ENCODE measurements around the gene VIL1.

Gene VIL1

DNA sequence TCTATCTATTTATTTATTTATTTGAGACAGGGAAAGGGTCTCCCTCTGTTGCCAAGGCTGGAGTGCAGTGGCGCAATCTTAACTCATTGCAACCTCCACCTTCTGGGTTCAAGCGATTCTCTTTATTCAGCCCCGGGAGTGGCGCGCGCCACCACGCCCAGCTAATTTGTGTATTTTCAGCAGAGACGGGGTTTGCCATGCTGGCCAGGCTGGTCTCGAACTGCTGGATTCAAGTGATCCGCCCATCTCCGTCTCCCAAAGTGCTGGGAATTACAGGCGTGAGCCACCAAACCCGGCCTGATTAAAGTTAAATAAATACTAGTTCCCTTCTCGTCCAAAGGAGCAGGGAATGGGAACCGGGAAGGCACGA, 23.5 kb upstream of the VIL1 start:
- no peak for DNase-seq

DNA sequence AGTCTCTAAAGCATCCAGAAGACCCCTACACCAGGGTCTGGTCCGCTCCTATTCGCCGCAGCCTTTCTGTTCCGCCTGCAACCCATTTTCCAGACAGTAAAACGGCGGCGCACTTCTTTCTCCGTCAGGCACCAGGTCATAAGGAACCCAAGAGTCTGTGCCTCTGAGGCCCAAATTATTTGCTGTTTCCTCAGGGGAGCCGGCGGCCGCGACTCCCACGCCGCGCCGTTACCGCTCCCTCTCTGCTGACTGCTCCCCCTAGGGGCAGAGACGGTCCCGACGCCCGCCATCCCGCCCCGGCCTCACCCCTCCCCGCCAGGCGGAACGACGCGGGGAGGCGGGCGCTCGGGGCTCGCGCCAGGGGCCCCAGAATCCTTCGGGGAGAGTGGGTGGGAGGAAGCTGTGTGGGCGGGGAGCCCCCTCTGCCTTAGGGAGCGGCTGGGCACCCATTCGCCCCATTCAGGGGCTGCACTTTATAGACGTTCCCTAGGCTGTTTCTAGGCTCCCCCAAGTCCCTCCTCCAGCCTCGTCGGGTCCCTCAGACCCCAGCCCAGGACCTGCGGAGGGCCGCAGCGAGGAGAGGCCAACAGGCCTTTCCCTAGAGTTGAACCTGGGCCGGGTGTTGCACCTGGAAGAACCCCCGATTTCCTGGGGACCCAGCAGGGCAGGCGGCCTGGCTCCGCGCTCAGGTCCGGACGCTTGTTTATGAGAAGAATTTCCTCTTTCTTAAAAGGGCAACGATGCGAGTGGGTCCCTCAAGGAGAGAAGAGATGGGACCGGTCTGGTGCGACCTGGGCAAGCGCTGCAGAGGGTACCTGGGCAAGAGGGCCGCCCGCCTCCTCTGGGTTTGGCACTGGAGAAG, 22.9 kb upstream of the VIL1 start:
- DNase-seq: peak; percentile 98

DNA sequence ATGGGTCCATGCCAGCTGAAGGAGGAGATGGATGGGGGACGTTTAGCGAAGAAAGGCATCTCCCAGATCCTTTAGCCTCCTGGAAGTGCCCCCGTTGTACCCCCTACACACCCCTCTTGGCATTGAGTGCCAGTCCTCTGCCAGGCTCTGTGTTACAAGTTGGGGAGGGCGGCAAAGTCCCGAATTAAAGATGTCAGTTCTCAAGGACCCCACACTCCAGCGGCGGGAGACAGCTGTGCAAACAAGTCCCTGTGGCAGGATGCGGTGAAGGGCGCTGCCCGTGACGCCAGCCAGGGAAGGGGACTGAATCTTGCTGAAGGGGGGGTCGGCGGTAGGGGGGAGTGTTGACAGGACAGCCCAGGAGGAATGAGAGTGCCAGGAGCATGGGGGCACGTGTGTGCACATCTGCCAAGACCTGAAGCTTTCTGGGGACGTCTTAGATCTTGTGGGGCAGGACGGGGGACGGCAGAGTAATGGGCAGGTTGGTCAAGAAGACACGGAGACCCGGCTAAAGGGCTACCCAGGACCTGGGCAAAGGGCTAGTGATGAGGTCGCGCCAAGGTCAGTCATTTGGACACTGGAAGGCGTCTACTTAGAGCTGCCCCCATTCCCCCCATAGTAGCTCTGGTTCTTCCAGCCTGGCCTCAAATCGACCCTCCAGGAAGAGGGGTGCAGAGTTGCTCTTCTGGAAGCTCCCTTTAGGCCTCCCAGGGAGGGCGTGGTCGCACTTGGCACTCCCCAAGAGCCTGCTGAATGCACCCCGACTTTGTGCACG, 22.0 kb upstream of the VIL1 start:
- DNase-seq: peak; percentile 79

DNA sequence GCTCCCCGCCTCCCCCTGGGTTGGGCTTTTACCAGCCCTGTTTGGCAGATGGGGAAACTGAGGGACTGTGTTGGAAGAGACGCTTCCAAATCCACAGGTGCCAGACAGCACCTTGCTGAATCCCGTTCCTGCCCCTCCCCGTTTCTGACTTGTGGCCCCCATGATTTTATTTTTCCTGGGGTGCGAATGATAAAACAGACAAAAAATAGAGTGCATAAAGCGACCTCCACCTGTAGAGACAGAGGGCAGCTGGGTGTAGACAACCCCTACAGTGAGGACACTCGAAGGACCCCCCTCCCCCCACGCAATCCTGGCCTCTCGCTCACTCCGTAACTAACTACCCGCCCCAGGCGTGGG, 21.5 kb upstream of the VIL1 start:
- no peak for DNase-seq

DNA sequence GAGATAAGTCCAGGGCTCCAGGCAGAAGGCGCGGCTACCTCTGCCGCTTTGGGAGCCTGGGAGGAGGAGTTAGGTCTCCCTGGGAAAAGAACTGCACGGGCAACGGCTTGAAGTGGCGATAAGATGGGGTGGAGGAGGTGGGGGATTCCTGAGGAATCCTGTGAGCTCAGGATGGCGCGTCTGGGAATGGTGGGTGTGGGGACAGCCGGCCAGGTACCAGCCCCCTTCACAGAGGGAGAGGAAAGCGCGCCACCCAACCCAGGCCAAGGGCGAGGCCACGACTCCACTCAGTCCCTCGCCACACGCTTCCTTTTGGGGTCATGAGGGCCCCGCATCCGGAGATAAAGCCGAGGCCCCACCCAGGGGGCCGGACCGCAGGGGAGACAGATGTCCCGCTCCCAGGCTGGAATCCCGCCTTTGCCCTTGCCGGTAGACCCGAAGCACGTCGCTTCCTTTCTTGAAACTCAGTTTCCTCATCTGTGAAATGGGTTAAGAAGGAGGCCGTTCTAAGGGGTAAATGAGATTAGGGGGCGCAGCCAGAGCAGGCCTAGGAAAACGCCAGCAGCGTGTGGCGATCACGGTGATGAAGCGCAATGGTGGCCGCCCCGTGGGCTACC, 21.0 kb upstream of the VIL1 start:
- DNase-seq: peak; percentile 87

DNA sequence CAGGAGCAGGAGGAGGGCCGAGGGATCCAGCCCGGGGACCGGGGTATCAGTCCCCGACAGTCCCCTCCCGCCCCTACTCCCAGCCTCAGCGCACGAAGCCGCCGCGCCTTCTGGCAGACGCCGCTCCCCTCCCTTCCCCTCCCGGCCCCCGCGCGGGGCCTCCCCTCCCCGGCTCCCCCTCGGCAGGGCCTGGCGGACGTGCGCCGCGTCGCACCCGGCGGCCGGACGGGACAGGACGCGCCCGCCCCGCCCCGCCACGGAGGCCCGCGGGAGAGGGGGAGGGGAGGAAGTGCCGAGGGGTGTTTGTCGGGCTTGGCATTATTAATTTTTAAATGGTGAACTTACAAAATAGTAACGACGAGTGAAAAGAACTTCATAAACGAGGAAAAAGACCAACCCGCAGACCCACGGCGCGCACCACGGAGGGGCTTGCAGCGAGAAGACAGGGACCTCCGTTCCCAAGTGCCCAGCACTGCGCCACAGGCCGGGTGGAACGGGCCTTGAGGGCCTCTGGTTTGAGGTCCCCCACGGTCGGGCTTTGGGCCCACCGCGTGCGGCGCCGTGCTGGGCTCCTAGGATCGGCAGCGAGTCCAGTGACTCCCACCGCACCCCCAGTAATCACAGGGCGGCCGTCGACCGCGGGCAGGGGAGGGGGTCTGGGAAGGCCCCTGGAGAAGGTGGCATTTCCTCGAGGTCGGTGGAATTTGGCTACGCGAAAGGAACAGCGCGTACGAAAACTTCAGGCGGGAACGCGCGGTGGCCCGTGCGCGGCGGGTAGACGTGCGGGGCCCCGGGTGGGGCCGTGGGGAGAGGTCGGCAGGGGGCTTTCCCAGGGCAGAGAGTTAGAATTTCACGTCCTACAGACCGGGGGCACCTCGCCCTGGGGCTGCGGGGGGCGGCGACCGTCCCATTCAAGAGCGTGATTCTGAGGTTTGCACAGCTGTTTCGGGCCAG, 20.2 kb upstream of the VIL1 start:
- peak; percentile 86 for DNase-seq

DNA sequence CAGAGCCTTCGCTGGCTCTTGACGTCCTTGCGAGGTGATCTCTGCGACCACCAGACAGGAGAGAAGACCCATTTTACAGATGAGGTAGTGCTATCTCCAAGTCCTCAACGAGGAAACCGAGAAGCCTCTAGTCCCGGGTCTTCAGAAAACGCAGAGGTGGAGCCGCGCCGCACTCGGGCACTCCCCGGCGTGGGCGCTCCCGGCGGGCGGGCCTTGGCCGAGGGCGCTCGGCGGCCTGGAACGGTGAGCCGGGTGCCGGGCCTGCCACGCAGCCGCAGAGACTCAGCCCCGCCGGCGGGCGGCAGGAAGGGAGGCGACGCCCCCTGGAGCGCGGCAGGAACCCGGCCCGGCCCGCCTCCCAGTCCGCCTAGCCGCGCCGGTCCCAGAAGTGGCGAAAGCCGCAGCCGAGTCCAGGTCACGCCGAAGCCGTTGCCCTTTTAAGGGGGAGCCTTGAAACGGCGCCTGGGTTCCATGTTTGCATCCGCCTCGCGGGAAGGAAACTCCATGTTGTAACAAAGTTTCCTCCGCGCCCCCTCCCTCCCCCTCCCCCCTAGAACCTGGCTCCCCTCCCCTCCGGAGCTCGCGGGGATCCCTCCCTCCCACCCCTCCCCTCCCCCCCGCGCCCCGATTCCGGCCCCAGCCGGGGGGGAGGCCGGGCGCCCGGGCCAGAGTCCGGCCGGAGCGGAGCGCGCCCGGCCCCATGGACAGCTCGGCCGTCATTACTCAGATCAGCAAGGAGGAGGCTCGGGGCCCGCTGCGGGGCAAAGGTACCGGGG, 19.3 kb upstream of the VIL1 start, which contains the start of gene CTDSP1:
TSS of gene CTDSP1 (plus strand) at position 478 of the 776 bp plus-strand sequence. CDS start at position 701, 223 bp downstream.
- DNase-seq: peak; percentile 99

DNA sequence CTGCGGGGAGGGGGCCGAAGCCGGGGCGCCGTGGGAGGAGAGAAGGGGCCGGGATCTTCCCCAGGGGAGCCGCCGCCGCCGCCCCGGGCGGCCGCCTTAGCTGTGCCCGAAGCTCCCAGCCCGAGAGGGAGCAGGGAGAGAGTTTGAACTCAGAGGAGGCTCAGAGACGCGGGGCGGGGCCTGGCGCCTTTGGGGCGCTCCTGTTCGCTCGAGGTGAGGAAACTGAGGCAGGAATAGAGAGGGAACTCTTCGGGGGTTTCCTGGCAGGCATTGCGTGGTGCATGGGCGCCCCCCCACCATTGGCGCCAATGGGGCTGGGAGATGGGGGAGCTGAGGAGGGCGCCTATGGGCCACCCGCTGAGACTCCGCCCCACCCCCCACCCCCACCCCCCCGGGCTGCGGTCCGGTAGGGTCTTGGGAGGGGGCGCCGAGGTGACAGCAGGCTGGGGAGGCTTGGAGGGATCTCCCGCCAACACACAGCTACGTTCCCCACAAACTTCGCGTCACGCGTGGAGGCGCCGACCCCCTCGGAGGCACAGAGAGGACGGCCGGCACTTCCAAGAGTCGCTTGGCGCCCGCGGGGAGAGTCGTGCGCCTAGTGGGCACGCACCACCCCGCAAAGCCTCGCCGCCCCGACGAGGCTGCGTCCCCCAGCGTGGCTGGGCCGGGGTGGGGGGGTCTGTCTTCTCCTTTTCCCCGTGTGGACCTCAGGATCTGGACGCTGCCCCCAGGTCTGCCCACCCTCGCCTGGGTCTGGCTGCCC, 18.6 kb upstream of the VIL1 start:
- peak; percentile 43 for DNase-seq

DNA sequence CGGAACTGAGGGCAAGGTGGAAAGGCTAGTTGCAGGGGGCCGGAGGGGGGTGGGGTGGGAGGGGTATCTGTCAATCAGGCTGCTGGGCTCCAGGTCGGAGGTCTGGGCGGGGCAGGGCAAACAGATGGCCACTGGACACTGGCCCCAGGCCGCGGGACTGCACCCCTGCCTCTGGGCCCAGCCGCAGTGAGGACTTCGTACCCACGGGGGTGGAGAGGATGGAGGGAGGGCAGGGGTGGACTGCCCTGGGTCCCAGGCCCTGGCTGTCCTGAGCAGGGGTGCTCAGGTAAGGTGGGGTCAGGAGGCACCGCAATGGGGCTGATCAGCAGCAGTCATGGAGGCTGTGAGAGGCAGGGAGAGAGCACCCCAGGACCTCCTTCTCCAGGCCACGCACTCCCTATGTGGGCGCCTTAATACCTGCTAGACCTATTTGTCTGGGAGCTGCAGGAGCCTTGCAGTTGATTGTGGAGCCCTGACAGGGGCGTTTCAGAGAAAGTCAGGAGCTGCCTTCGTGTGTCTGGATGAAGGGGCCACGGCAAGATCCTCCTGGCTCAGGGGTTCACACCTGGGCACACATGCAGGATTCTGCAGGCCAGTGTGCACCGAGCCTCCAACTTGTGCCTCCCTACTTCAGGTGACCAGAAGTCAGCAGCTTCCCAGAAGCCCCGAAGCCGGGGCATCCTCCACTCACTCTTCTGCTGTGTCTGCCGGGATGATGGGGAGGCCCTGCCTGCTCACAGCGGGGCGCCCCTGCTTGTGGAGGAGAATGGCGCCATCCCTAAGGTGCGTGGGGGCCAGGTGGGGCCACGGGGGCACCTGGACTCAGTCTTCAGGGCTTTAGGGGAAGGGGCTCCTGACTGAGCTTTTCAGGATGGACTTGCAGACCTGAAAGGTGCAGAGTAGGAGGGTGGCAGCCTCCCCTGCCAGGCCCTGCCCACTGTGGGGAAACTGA, 17.7 kb upstream of the VIL1 start:
- no peak for DNase-seq

DNA sequence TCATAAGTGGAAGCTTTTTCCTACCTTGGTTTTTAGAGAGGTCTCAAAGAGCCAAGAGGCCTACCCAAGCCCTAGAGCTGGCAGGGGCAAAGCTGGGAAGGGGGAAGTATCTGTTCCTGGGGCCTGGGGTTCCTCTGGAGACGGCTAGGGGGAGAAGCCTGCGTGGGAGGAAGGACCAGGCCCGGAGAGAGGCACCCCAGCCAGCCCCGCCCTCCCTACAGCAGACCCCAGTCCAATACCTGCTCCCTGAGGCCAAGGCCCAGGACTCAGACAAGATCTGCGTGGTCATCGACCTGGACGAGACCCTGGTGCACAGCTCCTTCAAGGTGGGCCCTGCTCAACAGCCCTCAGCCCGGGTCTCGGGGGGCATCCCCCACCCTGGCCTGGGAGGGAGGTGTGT, 17.0 kb upstream of the VIL1 start:
- DNase-seq: no peak

DNA sequence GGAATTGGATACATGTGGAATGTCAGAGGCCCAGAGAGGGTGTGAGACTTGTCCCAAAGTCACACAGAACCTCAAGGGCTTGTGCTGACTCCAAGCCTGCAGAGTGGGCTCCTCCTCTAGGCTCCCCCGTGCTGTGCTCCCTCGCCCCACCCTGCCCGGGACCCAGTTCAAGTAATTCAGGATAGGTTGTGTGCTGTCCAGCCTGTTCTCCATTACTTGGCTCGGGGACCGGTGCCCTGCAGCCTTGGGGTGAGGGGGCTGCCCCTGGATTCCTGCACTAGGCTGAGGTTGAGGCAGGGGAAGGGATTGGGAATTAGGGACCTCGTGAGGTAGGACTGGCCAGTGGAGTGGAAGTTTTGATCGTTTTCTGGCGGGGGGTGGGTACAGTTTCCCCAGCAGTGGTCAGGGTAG, 16.4 kb upstream of the VIL1 start:
- DNase-seq: no peak

DNA sequence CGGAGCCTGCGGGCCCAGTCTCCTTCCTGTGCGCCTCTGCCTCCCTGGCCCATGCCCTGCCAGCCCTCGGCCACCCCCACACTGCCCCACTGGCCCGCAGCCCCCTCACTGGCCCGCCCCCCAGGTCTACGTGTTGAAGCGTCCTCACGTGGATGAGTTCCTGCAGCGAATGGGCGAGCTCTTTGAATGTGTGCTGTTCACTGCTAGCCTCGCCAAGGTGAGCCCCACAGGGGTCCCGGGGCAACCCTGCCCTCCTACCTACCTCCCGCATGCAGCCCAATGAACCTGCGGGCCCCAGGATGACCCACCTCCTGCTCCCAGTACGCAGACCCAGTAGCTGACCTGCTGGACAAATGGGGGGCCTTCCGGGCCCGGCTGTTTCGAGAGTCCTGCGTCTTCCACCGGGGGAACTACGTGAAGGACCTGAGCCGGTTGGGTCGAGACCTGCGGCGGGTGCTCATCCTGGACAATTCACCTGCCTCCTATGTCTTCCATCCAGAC, 16.0 kb upstream of the VIL1 start:
- no peak for DNase-seq

DNA sequence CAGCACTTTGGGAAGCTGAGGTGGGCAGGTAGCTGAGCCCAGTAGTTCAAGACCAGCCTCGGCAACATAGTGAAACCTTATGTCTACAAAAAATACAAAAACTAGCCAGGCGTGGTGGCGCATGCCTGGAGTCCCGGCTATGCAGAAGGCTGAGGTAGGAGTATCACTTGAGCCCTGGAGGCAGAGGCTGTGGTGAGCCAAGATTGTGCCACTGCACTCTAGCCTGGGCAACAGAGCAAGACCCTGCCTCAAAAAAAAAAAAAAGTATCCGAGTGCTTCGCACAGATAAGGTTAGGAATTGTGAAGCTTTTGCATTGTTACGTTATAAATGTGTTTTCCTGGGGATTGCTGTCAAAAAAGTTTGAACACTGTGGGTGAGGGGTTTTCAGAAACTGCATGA, 15.1 kb upstream of the VIL1 start:
- DNase-seq: no peak

DNA sequence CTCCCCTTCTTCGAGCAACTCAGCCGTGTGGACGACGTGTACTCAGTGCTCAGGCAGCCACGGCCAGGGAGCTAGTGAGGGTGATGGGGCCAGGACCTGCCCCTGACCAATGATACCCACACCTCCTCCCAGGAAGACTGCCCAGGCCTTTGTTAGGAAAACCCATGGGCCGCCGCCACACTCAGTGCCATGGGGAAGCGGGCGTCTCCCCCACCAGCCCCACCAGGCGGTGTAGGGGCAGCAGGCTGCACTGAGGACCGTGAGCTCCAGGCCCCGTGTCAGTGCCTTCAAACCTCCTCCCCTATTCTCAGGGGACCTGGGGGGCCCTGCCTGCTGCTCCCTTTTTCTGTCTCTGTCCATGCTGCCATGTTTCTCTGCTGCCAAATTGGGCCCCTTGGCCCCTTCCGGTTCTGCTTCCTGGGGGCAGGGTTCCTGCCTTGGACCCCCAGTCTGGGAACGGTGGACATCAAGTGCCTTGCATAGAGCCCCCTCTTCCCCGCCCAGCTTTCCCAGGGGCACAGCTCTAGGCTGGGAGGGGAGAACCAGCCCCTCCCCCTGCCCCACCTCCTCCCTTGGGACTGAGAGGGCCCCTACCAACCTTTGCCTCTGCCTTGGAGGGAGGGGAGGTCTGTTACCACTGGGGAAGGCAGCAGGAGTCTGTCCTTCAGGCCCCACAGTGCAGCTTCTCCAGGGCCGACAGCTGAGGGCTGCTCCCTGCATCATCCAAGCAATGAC, 14.4 kb upstream of the VIL1 start:
- no peak for DNase-seq

DNA sequence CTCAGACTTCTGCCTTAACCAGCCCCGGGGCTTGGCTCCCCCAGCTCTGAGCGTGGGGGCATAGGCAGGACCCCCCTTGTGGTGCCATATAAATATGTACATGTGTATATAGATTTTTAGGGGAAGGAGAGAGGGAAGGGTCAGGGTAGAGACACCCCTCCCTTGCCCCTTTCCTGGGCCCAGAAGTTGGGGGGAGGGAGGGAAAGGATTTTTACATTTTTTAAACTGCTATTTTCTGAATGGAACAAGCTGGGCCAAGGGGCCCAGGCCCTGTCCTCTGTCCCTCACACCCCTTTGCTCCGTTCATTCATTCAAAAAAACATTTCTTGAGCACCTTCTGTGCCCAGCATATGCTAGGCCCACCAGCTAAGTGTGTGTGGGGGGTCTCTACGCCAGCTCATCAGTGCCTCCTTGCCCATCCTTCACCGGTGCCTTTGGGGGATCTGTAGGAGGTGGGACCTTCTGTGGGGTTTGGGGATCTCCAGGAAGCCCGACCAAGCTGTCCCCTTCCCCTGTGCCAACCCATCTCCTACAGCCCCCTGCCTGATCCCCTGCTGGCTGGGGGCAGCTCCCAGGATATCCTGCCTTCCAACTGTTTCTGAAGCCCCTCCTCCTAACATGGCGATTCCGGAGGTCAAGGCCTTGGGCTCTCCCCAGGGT, 13.7 kb upstream of the VIL1 start:
- DNase-seq: no peak

DNA sequence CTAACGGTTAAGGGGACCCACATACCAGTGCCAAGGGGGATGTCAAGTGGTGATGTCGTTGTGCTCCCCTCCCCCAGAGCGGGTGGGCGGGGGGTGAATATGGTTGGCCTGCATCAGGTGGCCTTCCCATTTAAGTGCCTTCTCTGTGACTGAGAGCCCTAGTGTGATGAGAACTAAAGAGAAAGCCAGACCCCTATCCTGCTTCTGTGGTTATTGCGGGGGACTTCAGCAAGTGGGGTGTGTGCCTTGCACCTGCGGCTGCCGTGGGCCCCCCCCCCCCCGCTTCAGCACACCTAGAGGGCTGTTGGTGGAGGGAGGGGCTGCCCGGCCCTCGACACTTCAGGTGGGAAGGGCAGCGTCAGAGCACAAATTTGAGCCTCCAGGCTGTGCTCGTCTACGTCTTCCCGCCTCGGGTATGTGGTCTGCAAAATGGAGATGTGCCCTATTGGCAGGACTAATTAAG, 13.1 kb upstream of the VIL1 start:
- DNase-seq: peak; percentile 16

DNA sequence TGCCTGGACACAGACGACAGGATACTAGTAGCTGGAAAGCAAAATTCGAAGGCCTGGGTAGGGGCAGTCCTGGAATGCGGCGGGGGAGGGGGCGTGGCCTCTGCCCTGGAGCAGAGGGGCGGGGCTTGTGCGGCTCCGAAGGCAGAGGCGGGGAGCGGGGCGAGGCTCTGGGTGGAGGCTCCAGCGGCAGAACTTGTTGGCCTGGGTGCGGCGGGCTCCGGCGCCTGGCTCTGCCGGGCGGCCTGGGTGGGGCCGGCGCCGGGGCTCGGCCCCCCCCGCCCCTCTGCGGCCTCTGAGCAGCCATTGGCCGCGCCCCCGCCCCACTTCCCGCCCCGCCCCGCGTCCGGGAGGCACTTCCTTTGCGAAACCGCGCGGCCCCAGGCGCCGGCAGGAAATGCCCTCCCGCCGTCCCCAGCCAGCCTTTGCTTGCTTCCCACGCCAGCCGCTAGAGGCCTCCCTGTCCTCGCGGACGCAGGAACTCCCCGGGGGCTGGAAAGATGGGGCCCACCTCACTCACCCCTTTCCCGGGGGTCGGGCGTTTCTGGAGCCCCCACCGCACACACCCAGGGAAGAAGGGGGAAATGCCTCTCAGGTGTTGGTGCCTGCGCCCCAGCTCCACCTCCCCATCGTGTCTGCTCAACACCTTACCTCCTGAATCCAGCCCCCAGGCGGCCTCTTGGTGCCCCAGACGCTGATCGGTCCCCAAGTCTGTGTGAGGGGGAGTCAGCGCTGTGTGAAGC, 12.5 kb upstream of the VIL1 start:
- peak; percentile 96 for DNase-seq

All from fibroblast of skin of right biceps (primary cell).